GM23338 (cell line): ENCODE measurements around the gene GAB1. TPM values are rescaled to one million over a fixed set of nuclear protein-coding genes. Genes with fewer than 3 reads are reported as not detected.

ENCODE experiments used
- ATAC-seq: fragments of 200-7000 bp; cut with Tn5 transposase; 3 replicates; pipeline ENCODE4 v1.9.1; 2020
- DNase-seq: peaks from one replicate; pipeline ENCODE4 v3.0.0-alpha.2; 2015; ENCODE audit warnings: low spot score
- H2AFZ ChIP-seq: fragments of 200-600 bp; sonication (generic); 2 replicates; pipeline ENCODE4 v1.8.0; 2016; ENCODE audit warnings: antibody characterized with exemption, mild to moderate bottlenecking, moderate library complexity
- H3F3A ChIP-seq: fragments of 200-600 bp; sonication (generic); replicated peaks from 2 replicates; pipeline ENCODE4 v1.8.0; 2017; ENCODE audit warnings: antibody characterized with exemption, mixed run types, low read depth
- H3K27ac ChIP-seq: fragments of 200-600 bp; sonication (generic); 2 replicates; pipeline ENCODE4 v1.6.1; 2016; ENCODE audit warnings: low read depth
- H3K27me3 ChIP-seq: fragments of 200-600 bp; sonication (generic); 2 replicates; pipeline ENCODE4 v1.8.0; 2016; ENCODE audit warnings: mild to moderate bottlenecking, mixed run types, moderate library complexity; ENCODE audit not compliant: insufficient read depth
- H3K36me3 ChIP-seq: fragments of 200-600 bp; sonication (generic); 2 replicates; pipeline ENCODE4 v1.8.0; 2016; ENCODE audit warnings: mild to moderate bottlenecking; ENCODE audit not compliant: insufficient read depth
- H3K4me1 ChIP-seq: fragments of 200-600 bp; sonication (generic); 2 replicates; pipeline ENCODE4 v1.8.0; 2016; ENCODE audit warnings: mild to moderate bottlenecking, moderate library complexity; ENCODE audit not compliant: insufficient read depth
- H3K4me2 ChIP-seq: fragments of 200-600 bp; sonication (generic); 2 replicates; pipeline ENCODE4 v1.7.1; 2017; ENCODE audit warnings: mixed run types
- H3K4me3 ChIP-seq: fragments of 200-600 bp; sonication (generic); 2 replicates; pipeline ENCODE4 v1.6.1; 2016; ENCODE audit warnings: mixed run types
- H3K79me2 ChIP-seq: fragments of 200-600 bp; sonication (generic); replicated peaks from 2 replicates; pipeline ENCODE4 v1.8.0; 2017; ENCODE audit warnings: mild to moderate bottlenecking; ENCODE audit not compliant: insufficient read depth
- H3K9me2 ChIP-seq: fragments of 200-600 bp; sonication (generic); 2 replicates; pipeline ENCODE4 v1.8.0; 2017; ENCODE audit not compliant: insufficient read depth
- H4K20me1 ChIP-seq: fragments of 200-600 bp; sonication (generic); replicated peaks from 2 replicates; pipeline ENCODE4 v1.8.0; 2017; ENCODE audit warnings: mild to moderate bottlenecking; ENCODE audit not compliant: insufficient read depth
- H3K27ac Mint-ChIP-seq: 2 replicates; pipeline ENCODE4 v1.8.0; 2020; ENCODE audit warnings: inconsistent platforms, mild to moderate bottlenecking, moderate library complexity, mixed read lengths
- H3K27me3 Mint-ChIP-seq: 3 replicates; pipeline ENCODE4 v1.8.0; 2022; ENCODE audit warnings: low read depth, mild to moderate bottlenecking, moderate library complexity, mixed read lengths, inconsistent platforms; ENCODE audit not compliant: insufficient read depth, poor library complexity
- H3K36me3 Mint-ChIP-seq: 3 replicates; pipeline ENCODE4 v1.8.0; 2021; ENCODE audit warnings: low read depth, mild to moderate bottlenecking, inconsistent platforms, moderate library complexity, mixed read lengths
- H3K4me1 Mint-ChIP-seq: 3 replicates; pipeline ENCODE4 v1.8.0; 2020; ENCODE audit warnings: mild to moderate bottlenecking, inconsistent platforms, mixed read lengths
- H3K4me3 Mint-ChIP-seq: 3 replicates; pipeline ENCODE4 v1.8.0; 2021; ENCODE audit warnings: moderate library complexity, mild to moderate bottlenecking, inconsistent platforms, mixed read lengths
- H3K9me3 Mint-ChIP-seq: 3 replicates; pipeline ENCODE4 v1.8.0; 2020; ENCODE audit warnings: moderate library complexity, mild to moderate bottlenecking, inconsistent platforms, mixed read lengths
- CREB1 ChIP-seq: fragments of 250-450 bp; sonication (Bioruptor Pico); IDR thresholded peaks from 2 replicates; pipeline ENCODE4 v1.5.0; 2020; ENCODE audit warnings: low read depth, mild to moderate bottlenecking, moderate library complexity
- CTCF ChIP-seq, 2 experiments: fragments of 200-600 bp in 1 of 2; sonication (generic) in 1 of 2; conservative IDR thresholded peaks; 2 replicates each; pipeline versions ENCODE4 v1.5.1 to v1.6.1; 2016 to 2017; ENCODE audit warnings: antibody characterized with exemption in 2 of 2, low read depth in 2 of 2, mild to moderate bottlenecking in 2 of 2, moderate library complexity in 1 of 2
- ETS1 ChIP-seq: IDR thresholded peaks from 2 replicates; pipeline ENCODE4 v1.6.1; 2016; ENCODE audit warnings: antibody characterized with exemption
- EZH2 ChIP-seq: fragments of 200-600 bp; sonication (generic); IDR thresholded peaks from one replicate; pipeline ENCODE4 v1.8.0; 2017; ENCODE audit warnings: antibody characterized with exemption, mild to moderate bottlenecking, low read depth; ENCODE audit not compliant: unreplicated experiment
- EZH2phosphoT487 ChIP-seq: fragments of 200-600 bp; sonication (generic); IDR thresholded peaks from one replicate; pipeline ENCODE4 v1.8.1; 2018; ENCODE audit warnings: antibody characterized with exemption; ENCODE audit not compliant: unreplicated experiment
- JUNB ChIP-seq: IDR thresholded peaks from one replicate; pipeline ENCODE4 v1.6.1; 2016; ENCODE audit warnings: antibody characterized with exemption; ENCODE audit not compliant: unreplicated experiment
- POLR2AphosphoS5 ChIP-seq: IDR thresholded peaks from 2 replicates; pipeline ENCODE4 v1.6.1; 2016; ENCODE audit warnings: antibody characterized with exemption, low read depth
- REST ChIP-seq: IDR thresholded peaks from one replicate; pipeline ENCODE4 v1.6.1; 2018; ENCODE audit warnings: antibody characterized with exemption; ENCODE audit not compliant: unreplicated experiment
- ZNF114 ChIP-seq: fragments of 250-450 bp; sonication (Bioruptor Pico); IDR thresholded peaks from 2 replicates; pipeline ENCODE4 v1.5.0; 2020; ENCODE audit warnings: mild to moderate bottlenecking, moderate library complexity
- ZNF331 ChIP-seq: fragments of 250-450 bp; sonication (Bioruptor Pico); IDR thresholded peaks from 2 replicates; pipeline ENCODE4 v1.5.0; 2020; ENCODE audit warnings: low read depth, mild to moderate bottlenecking, moderate library complexity
- polyA plus RNA-seq: library from polyadenylated mRNA; unstranded; fragments of >200 nt; fragmentation: Nextera tagmentation; extraction: Ambion mirVana; gene quantifications from 2 replicates; pipeline ENCODE4 v1.2.1, GENCODE V29; 2016
- total RNA-seq: library from RNA; depleted of rRNA; stranded (reverse); fragments of >200 nt; shearing (Covaris generic); gene quantifications from 2 replicates; pipeline ENCODE4 v1.2.3, GENCODE V29; 2014

The GAB1 gene
- total and polyA plus RNA-seq, 2 experiments from 2014 or later = 4.0 to 18.4 TPM

- TF ChIP-seq REST = no peak
- TF ChIP-seq CTCF (conservative IDR thresholded peaks at IDR 0.05; ENCODE audit: low read depth in 2 of 2) = peak; percentile 44 to 64
- no peak for TF ChIP-seq JUNB
Measured at GRCh38 chr4:143329985-143330384, 6.7 kb upstream of the GAB1 start (continued).

DNA sequence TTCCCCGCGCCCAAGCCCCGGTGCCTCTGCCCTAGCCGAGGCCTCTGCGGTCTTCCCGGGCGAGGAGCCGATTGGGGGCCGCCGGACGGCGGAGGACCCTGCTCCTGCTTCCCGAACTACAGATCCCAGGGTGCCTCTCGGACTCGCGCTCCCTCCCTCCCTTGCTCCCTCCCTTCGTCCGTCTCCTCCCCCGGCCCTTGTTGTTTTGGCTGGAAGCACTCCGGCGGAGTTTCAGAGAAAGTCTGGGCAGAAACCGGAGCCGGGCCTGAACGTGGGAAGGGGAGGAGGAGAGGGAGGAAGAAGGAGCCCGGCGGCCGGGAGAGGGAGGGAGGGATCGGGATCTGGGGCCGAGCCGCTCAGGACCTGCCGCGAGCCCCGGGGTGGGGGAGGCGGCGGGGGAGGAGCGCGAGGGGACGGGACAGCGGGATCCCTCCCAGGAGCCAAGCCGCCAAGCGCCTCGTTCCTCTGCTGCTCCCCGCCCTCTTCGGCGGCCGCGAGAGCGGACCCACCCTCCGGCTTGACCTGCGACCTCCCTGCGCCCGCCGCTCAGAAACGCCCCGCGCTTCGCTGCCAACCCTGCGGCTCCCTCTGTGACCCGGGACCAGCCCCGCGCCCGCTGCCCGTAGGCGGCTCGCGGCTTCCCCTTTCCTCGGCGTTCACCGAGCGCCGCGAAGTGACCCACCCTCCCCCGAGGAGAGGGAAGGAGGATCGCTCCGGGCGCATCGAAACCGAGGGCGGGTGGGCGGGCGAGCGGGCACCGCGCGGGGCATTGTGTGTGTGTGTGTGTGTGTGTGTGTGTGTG lies 496 bp upstream of the GAB1 start:
- H3K27ac ChIP-seq = peak overlapping the region; percentile 98
- no peak for TF ChIP-seq ZNF114 (CRISPR knock-in tag)
- TF ChIP-seq EZH2 = no peak
- TF ChIP-seq EZH2phosphoT487 = no peak
- TF ChIP-seq ETS1 = peak; percentile 65; the same call in 1 of the 2 replicates
- no peak for TF ChIP-seq CREB1
- peak; percentile 68 for TF ChIP-seq POLR2AphosphoS5
- no peak for TF ChIP-seq ZNF331
- TF ChIP-seq REST = no peak
- H3K4me3 ChIP-seq = peak overlapping the region; percentile 89
- peak; percentile 95 for DNase-seq
- H3K79me2 ChIP-seq = peaks cover 37% of the 10 kb centered on the region
- peak; percentile 83 for ATAC-seq
- H2AFZ ChIP-seq = peak overlapping the region; percentile 99
- peaks cover 8% of the 10 kb centered on the region; the same call in 1 of the 2 replicates for H3K4me1 ChIP-seq
- Mint-ChIP-seq H3K4me3 (peak overlapping the region; percentile 97), H3K4me1 (peaks cover 13% of the 10 kb centered on the region), H3K27me3 (peaks cover 15% of the 10 kb centered on the region), H3K27ac (peak overlapping the region; percentile 94), H3K36me3 (no peaks in the 10 kb centered on the region), H3K9me3 (no peaks in the 10 kb centered on the region)
- H3K4me2 ChIP-seq = peak overlapping the region; percentile 81
- H3K36me3 ChIP-seq = no peaks in the 10 kb centered on the region
- H3F3A ChIP-seq = no peaks in the 10 kb centered on the region
- peaks cover 29% of the 10 kb centered on the region for H4K20me1 ChIP-seq
- no peaks in the 10 kb centered on the region for H3K9me2 ChIP-seq
- peaks cover 7% of the 10 kb centered on the region for H3K27me3 ChIP-seq
